DMS153 (cell line): ENCODE data around the gene DIAPH2.
A peak's percentile ranks its signal among the peaks of the same experiment; 100 is the strongest.

Experiments used
- DNase-seq: peaks from one replicate; lab custom pipeline; 2025; lab: John Stamatoyannopoulos, UW

DIAPH2 gene

GRCh38 chrX:97587171-97587570 is 902.5 kb downstream of the DIAPH2 start:
- DNase-seq = no peak

GRCh38 chrX:97594646-97595224 is 910.1 kb downstream of the DIAPH2 start:
- no peak for DNase-seq

- no peak for DNase-seq
These were observed 913.3 kb downstream of the DIAPH2 start for GRCh38 chrX:97597954-97598353.

GRCh38 chrX:97602465-97603258 is 918.0 kb downstream of the DIAPH2 start:
- DNase-seq = no peak

- no peak for DNase-seq
These were observed 920.6 kb downstream of the DIAPH2 start for GRCh38 chrX:97605271-97605670.

- DNase-seq = no peak
These were observed 924.7 kb downstream of the DIAPH2 start for GRCh38 chrX:97609357-97609756.

- no peak for DNase-seq
These were observed 925.3 kb downstream of the DIAPH2 start for GRCh38 chrX:97609938-97610337.

- DNase-seq = no peak
These were observed 932.4 kb downstream of the DIAPH2 start for GRCh38 chrX:97616883-97617530.

- DNase-seq = no peak
These were observed 934.9 kb downstream of the DIAPH2 start for GRCh38 chrX:97619499-97619898.

GRCh38 chrX:97622111-97622510 is 937.5 kb downstream of the DIAPH2 start:
- DNase-seq = no peak

GRCh38 chrX:97628326-97628725 is 943.7 kb downstream of the DIAPH2 start:
- DNase-seq = no peak

GRCh38 chrX:97628807-97629596 is 944.4 kb downstream of the DIAPH2 start:
- no peak for DNase-seq

GRCh38 chrX:97629597-97629985 is 944.9 kb downstream of the DIAPH2 start:
- peak; percentile 6 for DNase-seq

- no peak for DNase-seq
These were observed 949.2 kb downstream of the DIAPH2 start for GRCh38 chrX:97633798-97634197.

GRCh38 chrX:97636473-97637140 is 952.0 kb downstream of the DIAPH2 start:
- DNase-seq = no peak

GRCh38 chrX:97637289-97637688 is 952.6 kb downstream of the DIAPH2 start:
- no peak for DNase-seq

- no peak for DNase-seq
These were observed 954.0 kb downstream of the DIAPH2 start for GRCh38 chrX:97638621-97639020.

GRCh38 chrX:97639526-97639925 is 954.9 kb downstream of the DIAPH2 start:
- DNase-seq = no peak
